ENCODE measurements around the gene WARS2.

DNA sequence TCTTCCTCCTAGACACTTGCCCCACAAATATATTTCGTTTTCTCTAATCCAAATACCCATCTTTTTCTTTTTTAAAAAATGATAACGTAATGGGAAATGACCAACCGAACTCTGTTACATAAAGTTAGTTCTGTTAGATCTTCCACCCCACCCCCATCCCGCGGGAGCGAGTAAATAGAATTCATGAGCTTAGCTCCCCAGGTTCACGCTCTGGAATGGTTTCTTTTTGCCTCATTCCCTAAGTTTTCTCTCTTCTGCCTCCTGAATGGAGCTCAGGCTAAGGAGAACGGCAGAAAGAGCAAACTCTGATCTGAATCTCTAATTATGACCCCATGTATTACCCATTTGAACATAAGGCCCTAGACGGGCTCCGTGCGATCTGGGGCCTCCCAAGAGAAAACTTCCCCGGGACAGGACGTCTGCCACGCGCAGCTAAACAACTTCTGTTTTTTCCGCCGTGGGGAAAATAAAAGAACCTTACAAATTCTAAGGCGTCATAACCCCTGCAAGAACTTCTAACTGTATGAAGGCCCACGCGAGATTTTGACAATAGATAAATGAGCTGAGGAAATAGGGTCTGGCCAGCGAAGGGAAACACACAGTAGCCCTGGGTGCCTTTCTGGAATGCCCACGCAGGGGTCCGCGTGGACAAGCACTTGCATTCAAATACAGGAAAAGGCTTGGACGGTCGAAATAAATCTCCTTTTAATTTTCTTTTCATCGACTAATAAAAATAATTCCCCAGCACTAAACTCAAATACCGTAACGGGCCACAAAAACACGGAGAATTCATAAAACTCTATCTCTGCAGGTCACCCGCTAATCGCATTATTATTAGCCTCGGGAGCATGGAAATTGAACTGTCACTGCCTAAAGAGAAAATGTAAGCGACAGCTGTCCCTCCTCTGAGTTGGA is 154.6 kb downstream of the WARS2 start:
- TF ChIP-seq, protein P1, sequence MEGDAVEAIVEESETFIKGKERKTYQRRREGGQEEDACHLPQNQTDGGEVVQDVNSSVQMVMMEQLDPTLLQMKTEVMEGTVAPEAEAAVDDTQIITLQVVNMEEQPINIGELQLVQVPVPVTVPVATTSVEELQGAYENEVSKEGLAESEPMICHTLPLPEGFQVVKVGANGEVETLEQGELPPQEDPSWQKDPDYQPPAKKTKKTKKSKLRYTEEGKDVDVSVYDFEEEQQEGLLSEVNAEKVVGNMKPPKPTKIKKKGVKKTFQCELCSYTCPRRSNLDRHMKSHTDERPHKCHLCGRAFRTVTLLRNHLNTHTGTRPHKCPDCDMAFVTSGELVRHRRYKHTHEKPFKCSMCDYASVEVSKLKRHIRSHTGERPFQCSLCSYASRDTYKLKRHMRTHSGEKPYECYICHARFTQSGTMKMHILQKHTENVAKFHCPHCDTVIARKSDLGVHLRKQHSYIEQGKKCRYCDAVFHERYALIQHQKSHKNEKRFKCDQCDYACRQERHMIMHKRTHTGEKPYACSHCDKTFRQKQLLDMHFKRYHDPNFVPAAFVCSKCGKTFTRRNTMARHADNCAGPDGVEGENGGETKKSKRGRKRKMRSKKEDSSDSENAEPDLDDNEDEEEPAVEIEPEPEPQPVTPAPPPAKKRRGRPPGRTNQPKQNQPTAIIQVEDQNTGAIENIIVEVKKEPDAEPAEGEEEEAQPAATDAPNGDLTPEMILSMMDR (IDR thresholded peaks at IDR 0.05), result no peak
- no peak for TF ChIP-seq POLR2A (IDR thresholded peaks at IDR 0.05)

Measured in testis (tissue), 2 donors.